Uterus (tissue), 2 donors: ENCODE data around the gene ITGB8.

ENCODE experiments used
- CTCF ChIP-seq, 4 experiments: fragments of 200-600 bp in 2 of 4; fragments of 450-650 bp in 2 of 4; sonication (generic) in 2 of 4; IDR thresholded peaks; one replicate each; pipeline ENCODE4 v1.5.1; 2016 to 2019; ENCODE audit warnings: antibody characterized with exemption in 4 of 4, mild to moderate bottlenecking in 2 of 4, moderate library complexity in 1 of 4
- POLR2A ChIP-seq, 2 donors: fragments of 450-650 bp; IDR thresholded peaks; one replicate each; pipeline ENCODE4 v1.6.1; 2016; ENCODE audit warnings: antibody characterized with exemption in 2 of 2, mild to moderate bottlenecking in 1 of 2, moderate library complexity in 1 of 2

- no peak for TF ChIP-seq CTCF (IDR thresholded peaks at IDR 0.05)
- TF ChIP-seq POLR2A (IDR thresholded peaks at IDR 0.05): no peak
These were observed 13.7 kb downstream of the ITGB8 start for GRCh38 chr7:20344396-20344795.
